IPS DF 4.7 (cell line): ENCODE data around the gene CLEC17A.
"Not testable (repeated sequence)": the region's sequence is repeated elsewhere in the genome, so short reads cannot be mapped to it uniquely, and the experiment has no call there.

Source experiments
- DNase-seq: peaks from one replicate; pipeline ENCODE4 v3.0.0-alpha.2; 2013; ENCODE audit warnings: low spot score; ENCODE audit errors: extremely low read depth

CLEC17A gene

GRCh38 chr19:14559916-14560775 is 22.7 kb upstream of the CLEC17A start:
- DNase-seq: no peak

- no peak for DNase-seq
These were observed 22.1 kb upstream of the CLEC17A start for GRCh38 chr19:14560776-14561108.

GRCh38 chr19:14561249-14561648 is 21.6 kb upstream of the CLEC17A start:
- DNase-seq: no peak

DNA sequence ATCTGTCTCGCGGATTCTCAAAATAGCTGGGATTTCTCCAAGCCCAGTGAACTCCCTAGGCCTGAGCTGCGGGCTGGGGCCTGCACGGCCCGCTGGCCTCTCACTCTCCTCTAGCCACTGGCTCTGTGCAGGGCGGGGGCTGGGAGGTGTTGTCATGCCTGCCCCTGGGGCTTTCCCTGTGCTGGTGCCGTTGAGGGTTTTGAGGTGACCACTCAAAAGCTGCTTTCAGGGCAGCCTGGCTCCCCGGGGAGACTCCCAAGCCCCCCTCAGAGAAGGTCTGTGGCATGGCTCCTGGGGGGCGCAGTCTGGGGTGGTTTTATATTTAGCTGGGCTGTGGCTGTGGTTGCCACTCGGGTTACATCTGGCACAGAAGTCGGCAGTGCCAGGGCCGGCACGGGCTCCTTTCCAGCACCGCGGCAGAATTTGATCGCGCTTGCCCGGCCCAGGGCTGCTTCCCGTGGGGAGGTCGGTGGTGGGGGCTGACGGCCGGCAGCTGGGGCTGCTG is 21.0 kb upstream of the CLEC17A start:
- no peak for DNase-seq

DNA sequence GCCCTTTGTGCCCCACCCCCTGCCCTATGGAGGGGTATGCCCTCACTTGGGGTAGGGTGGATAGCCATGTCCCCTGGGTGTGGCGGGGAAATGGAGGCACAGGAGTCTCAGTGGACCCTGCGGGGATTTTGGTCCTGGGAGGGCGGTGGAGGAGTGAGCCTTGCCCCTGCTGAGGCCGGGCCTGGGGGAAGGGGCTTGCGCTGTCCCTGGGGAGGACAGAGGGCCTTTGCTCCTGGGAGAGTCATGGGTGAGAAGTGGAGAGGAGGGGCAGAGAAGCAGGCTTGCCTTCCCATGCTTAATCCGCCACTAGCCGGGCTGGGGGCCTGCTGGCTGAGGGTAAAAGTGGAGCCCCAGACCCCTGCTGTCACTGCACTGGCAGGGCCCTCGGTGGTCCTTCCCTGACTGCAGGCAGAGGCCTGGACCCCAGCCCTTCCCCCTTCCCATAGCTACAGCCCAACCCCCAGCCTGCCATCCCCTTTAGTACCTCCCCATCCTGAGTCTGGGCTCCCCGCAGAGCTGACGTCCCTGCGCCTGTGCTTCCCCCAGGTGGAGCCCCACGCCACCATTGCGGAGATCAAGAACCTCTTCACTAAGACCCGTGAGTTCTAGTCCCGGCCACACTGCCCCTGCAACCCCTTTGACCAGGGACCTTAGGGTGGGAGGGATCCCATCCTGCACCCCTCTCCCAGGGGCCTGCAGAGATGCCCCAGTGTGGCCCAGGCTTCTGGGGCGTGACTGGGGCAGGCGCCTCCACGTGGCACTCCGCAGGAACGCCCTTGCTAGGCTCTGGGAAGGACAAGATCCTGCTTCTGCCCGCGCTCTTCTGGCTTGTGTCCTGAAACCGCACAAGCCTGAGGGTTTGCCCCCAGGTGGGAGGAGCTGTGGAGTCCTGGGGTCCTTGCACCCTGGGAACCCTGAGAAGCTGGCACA is 20.0 kb upstream of the CLEC17A start:
- no peak for DNase-seq

- no peak for DNase-seq
These were observed 19.3 kb upstream of the CLEC17A start for GRCh38 chr19:14563590-14563926.

- DNase-seq: no peak
These were observed 18.8 kb upstream of the CLEC17A start for GRCh38 chr19:14563989-14564651.

DNA sequence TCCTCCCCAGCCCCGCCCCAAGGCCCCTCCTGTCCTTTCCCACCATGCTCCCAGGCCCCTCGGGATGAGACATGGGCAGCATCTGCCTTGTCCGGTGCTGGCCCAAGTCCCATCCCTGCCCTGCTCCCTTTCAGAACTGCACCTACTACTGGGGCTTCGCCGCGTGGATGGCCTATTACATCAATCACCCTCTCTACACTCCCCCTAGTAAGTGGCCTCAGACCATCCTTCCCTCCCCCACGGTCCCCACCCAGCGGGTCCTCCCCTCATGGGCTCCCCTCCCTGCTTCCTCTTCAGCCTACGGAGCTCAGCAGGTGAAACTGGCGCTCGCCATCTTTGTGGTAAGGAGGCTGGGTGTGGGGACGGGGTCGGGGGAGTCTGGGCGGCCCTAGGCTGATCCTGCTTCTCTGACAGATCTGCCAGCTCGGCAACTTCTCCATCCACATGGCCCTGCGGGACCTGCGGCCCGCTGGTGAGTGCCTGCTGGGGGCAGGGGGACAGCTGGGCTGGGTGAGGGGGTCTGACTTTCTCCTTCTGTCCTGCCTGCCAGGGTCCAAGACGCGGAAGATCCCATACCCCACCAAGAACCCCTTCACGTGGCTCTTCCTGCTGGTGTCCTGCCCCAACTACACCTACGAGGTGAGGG is 18.1 kb upstream of the CLEC17A start:
- DNase-seq: not testable (repeated sequence)

- DNase-seq: no peak
These were observed 17.6 kb upstream of the CLEC17A start for GRCh38 chr19:14565298-14565679.

DNA sequence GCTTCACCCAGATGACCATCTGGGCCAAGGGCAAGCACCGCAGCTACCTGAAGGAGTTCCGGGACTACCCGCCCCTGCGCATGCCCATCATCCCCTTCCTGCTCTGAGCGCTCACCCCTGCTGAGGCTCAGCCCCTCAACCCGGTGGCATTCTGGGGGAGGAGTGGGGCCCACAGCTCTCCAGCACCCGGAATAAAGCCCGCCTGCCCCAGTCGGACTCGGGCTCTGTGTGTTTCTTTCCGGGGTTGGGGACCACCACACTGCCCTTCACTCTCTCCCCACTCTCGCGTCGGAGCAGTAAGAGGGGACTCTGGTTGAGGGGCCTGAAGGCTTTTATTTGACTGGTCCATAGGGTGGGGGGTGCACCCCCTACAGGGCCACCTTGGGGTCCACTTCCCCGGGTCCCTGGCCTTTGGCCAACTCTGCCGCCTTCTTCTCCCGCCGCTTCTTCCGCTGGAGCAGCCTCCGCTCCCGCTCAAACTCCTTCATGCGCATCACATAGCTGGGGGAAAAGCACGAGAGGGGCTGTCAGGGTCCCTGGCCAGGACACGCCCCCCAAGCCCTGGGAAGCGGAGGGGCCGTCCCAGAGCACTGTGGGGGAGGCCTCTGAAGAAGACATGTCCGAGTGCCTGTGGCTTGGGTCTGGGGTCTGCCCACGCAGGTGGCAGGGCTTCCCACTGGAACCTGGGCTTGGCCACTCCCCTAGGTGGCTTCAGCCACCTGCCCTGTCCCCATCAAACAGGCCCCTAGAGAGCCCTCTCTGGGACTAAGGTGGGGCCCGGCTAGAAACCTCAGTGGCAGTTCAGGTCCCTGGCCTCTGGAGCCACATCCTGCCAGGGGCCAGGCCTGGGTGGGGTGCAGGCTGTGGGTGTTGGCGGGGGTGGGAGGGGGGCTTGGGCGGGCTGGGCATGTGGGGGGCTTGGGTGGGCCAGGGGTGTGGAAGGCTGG is 16.8 kb upstream of the CLEC17A start:
- DNase-seq: no peak

DNA sequence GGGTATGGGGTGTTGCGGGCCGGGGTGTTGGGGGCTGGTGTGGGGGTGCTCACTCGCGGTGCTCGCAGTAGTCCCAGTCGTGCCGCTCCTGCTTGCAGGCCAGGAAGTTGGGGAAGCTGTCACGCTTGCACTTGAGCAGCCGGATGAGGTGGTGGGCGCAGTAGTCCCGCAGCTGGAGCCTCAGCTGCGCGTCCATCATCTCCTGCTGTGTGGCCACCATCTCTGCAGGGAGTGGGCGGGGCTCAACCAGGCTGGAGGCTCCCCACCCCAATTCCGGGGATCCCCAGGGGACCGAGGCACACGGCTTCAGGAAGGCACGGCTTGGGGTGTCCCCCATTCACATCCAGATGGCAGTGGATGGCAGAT is 16.2 kb upstream of the CLEC17A start:
- no peak for DNase-seq

DNA sequence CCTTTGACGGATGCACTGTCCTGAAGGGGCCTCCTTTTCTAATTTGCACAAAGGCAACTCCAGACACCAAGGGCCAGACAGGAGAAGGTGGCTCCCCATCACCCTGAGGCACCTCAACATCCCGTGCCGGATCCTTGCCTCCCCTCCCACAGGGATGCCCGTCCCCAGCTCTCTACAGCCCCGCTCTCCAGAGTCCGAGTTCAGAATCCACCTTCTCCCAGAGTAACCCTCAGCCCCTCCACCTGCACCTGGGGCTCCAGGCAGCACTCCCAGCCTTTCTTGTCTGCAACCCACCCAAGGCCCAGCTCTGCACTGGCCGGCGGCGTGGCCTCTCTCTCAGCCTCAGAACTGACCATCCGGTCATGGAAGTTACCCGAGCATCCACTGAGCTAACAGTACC is 15.8 kb upstream of the CLEC17A start:
- DNase-seq: no peak

GRCh38 chr19:14570864-14571527 is 11.9 kb upstream of the CLEC17A start:
- DNase-seq: no peak

DNA sequence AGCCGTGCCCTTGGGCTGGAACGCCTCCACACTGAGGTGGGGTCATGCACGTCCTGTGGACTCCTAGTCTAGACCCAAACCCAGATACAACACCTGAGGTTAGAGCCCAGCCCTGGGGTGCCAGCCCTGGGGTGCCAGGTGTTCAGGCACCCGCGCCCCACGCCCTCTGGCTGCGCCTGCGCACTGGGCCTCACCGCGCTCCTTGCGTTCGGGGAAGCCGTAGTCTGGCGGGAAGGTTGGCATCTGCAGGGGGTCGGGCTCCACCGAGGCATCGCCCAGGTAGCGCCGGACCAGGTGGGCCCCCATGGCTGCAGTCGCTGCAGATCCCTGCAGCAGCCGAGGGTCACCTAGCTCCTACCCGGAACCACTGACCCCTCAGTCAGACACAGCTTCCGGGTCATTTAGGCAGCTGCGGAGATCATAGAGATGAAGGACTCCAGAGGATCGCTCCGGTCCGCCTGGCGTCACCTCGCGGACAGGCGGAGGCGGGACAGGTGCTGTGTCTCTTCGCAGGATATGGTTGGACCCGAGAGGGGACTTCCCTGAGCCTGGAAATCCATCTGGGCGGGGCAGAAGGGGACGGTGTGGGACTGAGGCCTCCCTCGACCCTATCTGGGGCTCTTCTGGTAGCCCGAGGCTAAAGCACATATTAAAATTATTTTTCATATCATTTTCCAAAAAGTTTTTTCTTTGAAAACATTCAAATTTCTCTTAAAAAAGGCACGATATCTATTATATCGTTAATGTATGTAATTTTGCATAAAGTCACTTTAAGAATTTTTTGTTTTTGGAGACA is 11.0 kb upstream of the CLEC17A start, which contains the start of gene NDUFB7:
TSS of gene NDUFB7 (minus strand) at position 372 of the 796 bp plus-strand sequence. CDS start at position 306, 66 bp downstream.
- DNase-seq: peak; percentile 91

- no peak for DNase-seq
These were observed 7.4 kb upstream of the CLEC17A start for GRCh38 chr19:14575428-14575980.

- no peak for DNase-seq
These were observed 6.5 kb upstream of the CLEC17A start for GRCh38 chr19:14576363-14576762.

- DNase-seq: no peak
These were observed 5.6 kb upstream of the CLEC17A start for GRCh38 chr19:14577264-14577663.

DNA sequence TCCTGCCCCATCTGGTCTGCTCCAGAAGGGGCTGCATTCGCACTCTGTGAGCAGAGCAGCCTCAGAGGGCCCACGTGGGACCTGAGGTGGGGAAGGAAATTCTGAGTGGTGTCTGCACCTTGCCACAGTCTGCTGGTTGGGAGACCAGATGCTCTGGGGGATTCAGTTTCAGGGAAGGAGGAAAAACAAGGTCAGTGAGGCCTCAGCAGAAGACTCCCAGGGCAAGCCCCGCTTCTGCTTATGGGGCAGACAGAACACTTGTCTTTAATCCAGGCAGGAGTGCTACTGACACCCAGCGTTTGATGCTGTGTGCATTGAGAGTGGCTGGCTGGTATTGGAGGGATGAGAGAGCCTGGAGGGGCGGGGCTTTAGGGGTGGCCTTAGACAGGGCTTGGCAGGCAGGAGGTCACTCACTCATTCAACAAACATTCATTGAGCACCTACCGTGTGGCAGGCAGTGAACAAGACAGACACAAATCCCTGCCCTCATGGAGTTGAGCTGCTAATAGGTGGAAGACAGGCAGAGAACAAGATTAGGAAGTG is 4.9 kb upstream of the CLEC17A start:
- no peak for DNase-seq
